SK-N-MC (cell line): ENCODE data around the gene DAB2IP.

Source experiments
- EZH2 ChIP-seq: fragments of 200-600 bp; sonication (generic); IDR thresholded peaks from one replicate; pipeline ENCODE4 v1.6.1; 2017; ENCODE audit warnings: antibody characterized with exemption
- POLR2AphosphoS5 ChIP-seq: IDR thresholded peaks from 2 replicates; pipeline ENCODE4 v1.6.1; 2012; ENCODE audit warnings: mild to moderate bottlenecking, low read depth, low read length, borderline replicate concordance

DNA sequence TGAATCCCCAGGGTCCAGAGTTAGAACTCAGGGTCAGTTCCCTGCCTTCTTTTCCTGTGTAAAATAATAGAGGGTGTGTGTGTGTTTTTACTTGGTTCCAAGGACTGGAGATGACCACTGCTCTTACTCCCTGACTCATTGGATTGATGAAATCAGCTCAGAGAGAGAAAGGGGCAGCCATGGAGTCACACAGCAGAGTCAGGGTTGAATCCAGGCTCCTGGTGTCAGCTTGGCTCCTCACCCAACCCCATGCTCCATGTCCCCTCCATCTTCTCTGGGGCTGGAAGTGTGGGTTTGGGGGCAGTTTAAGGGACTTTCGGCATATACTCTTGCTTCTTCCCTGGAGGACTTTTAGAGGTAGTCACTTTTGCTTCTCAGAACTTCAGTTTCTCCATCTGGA is 21.6 kb downstream of the DAB2IP start:
- TF ChIP-seq EZH2, result no peak
- no peak for TF ChIP-seq POLR2AphosphoS5
